HG03342 (cell line): ENCODE data around the gene STK31.
"Not testable (repeated sequence)": the region's sequence is repeated elsewhere in the genome, so short reads cannot be mapped to it uniquely, and the experiment has no call there.

Source experiments
- ATAC-seq: cut with Tn5 transposase; IDR thresholded peaks from one replicate; pipeline ENCODE4 v1.9.1; 2021; ENCODE audit warnings: mild to moderate bottlenecking, moderate library complexity; ENCODE audit not compliant: unreplicated experiment

STK31 gene

GRCh38 chr7:23791721-23792120, 81.7 kb downstream of the STK31 start:
- ATAC-seq = no peak

GRCh38 chr7:23802720-23803397, 92.8 kb downstream of the STK31 start:
- no peak for ATAC-seq

DNA sequence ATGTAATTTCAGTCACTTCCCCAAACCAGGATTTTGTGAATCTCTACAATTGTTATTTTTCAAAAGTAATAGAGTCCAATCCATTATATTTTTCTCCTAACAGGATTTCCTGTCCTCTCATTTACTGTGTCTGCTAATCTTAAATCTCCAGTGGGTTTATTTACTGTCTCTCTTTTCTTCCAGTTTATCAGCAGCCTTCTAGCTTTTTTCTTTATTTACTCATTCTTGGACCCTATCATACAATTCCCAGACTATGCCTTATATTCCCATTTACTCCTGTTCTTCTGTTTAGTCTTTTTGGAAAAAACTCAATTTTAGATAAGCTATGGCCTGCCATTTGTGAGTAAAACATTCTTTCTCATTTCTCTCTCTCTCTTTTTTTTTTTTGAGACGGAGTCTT, 94.7 kb downstream of the STK31 start:
- ATAC-seq = no peak

- no peak for ATAC-seq
These were observed 98.4 kb downstream of the STK31 start for GRCh38 chr7:23808421-23808820.

- no peak for ATAC-seq
These were observed 100.1 kb downstream of the STK31 start for GRCh38 chr7:23810099-23810498.

GRCh38 chr7:23811540-23811939, 101.5 kb downstream of the STK31 start:
- peak; percentile 58 for ATAC-seq

GRCh38 chr7:23828125-23828524, 118.1 kb downstream of the STK31 start:
- not testable (repeated sequence) for ATAC-seq

- ATAC-seq = not testable (repeated sequence)
These were observed 122.7 kb downstream of the STK31 start for GRCh38 chr7:23832733-23833132.

DNA sequence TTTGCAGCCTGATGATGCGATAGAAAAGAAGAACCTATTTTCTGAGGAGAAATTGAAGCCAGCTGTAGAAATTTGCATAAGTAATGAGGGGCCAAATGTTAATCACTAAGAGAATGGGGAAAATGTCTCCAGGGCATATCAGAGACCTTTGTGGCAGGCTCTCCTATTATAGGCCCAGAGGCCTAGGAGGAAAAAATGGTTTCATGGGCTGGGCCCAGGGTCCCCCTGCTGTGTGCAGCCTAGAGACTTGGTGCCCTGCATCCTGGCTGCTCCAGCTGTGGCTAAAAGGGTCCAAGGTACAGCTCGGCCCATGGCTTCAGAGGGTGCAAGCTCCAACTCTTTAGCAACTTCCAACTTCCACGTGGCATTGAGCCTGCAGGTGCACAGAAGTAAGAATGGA, 123.4 kb downstream of the STK31 start:
- ATAC-seq = no peak

- not testable (repeated sequence) for ATAC-seq
These were observed 134.8 kb downstream of the STK31 start for GRCh38 chr7:23844837-23845236.

GRCh38 chr7:23852135-23852534, 142.1 kb downstream of the STK31 start:
- no peak for ATAC-seq

DNA sequence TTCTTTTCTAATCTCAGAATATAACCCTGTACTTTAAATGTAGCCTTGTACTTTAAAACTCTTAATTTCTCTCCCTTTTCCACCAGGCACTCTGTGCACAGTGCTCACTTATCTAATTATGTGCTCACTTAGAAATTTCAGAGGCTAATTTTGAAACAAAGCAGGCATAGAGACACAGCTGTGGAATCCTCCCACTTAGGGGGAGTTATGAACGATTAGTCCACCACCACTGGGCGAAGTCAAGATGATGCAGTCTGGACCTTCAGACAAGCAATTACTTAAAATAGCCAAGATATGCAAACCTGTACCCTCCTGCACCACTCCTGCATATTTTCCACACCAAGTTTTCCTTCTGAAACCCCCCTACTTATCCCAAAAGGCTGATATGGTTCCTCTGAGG, 143.0 kb downstream of the STK31 start:
- no peak for ATAC-seq

GRCh38 chr7:23863209-23863787, 153.3 kb downstream of the STK31 start:
- no peak for ATAC-seq

- no peak for ATAC-seq
These were observed 155.0 kb downstream of the STK31 start for GRCh38 chr7:23864973-23865372.

DNA sequence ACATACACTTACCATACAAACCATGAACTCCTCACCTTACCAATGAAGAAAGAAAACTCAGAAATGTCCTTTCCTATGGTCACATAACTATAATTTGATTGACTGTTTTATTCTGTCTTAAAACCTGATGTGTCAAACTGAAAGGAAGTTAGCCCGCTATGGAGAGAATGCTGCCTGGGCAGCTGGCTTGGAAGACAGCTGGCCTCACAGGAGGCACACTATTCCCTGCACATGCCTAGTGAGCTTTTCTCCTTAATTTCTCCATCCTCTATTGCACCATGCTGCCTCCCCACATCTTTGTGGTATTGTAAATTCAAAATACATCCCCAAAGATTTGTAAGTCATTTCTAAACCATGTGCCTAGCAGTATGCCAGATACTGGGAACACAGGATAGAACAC, 163.3 kb downstream of the STK31 start:
- no peak for ATAC-seq

DNA sequence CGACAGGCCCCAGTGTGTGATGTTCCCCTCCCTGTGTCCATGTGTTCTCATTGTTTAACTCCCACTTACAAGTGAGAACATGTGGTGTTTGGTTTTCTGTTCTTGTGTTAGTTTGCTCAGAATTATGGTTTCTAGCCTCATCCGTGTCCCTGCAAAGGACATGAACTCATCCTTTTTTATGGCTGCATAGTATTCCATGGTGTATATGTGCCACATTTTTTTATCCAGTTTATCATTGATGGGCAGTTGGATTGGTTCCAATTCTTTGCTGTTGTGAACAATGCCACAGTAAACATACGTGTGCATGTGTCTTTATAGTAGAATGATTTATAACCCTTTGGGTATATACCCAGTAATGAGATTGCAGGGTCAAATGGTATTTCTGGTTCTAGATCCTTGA, 166.5 kb downstream of the STK31 start:
- ATAC-seq = not testable (repeated sequence)
